ENCODE measurements around the gene ELOF1.

The ELOF1 gene

GRCh38 chr19:11541238-11541637, 17.8 kb downstream of the ELOF1 start:
- no peak for DNase-seq (ENCODE audit: extremely low read depth, low read depth)
- no peak for TF ChIP-seq CTCF (IDR thresholded peaks at IDR 0.05; ENCODE audit: low read depth, low read length, missing control alignments)
- H3K4me3 ChIP-seq (replicated peaks; ENCODE audit: low read depth, low read length), result no peak overlapping the region

GRCh38 chr19:11540645-11541044, 18.4 kb downstream of the ELOF1 start:
- H3K4me3 ChIP-seq (replicated peaks; ENCODE audit: low read depth, low read length), result no peak overlapping the region
- TF ChIP-seq CTCF (IDR thresholded peaks at IDR 0.05; ENCODE audit: low read depth, low read length, missing control alignments), result no peak
- no peak for DNase-seq (ENCODE audit: extremely low read depth, low read depth)

GRCh38 chr19:11539495-11540365, 19.3 kb downstream of the ELOF1 start:
- no peak for DNase-seq (ENCODE audit: extremely low read depth, low read depth)
- H3K4me3 ChIP-seq (replicated peaks; ENCODE audit: low read depth, low read length), result no peak overlapping the region
- no peak for TF ChIP-seq CTCF (IDR thresholded peaks at IDR 0.05; ENCODE audit: low read depth, low read length, missing control alignments)

- H3K4me3 ChIP-seq (replicated peaks; ENCODE audit: low read depth, low read length), result no peak within 1 kb of the TSS
- DNase-seq (ENCODE audit: extremely low read depth, low read depth), result no peak
- TF ChIP-seq CTCF (IDR thresholded peaks at IDR 0.05; ENCODE audit: low read depth, low read length, missing control alignments), result no peak
Observed at GRCh38 chr19:11538232-11539036, 20.6 kb downstream of the ELOF1 start, which contains the start of gene CNN1. TSS of gene CNN1 (plus strand) at chr19:11538851. CDS start at chr19:11538928, 77 bp downstream.

GRCh38 chr19:11535792-11536595, 23.0 kb downstream of the ELOF1 start:
- TF ChIP-seq CTCF (IDR thresholded peaks at IDR 0.05; ENCODE audit: low read depth, low read length, missing control alignments), result peak; percentile 96
- DNase-seq (ENCODE audit: extremely low read depth, low read depth), result peak; percentile 38
- H3K4me3 ChIP-seq (replicated peaks; ENCODE audit: low read depth, low read length), result no peak overlapping the region

- no peak overlapping the region for H3K4me3 ChIP-seq (replicated peaks; ENCODE audit: low read depth, low read length)
- DNase-seq (ENCODE audit: extremely low read depth, low read depth), result no peak
Observed at GRCh38 chr19:11534948-11535347, 24.1 kb downstream of the ELOF1 start.

More at GRCh38 chr19:11534948-11535347, 24.1 kb downstream of the ELOF1 start:
- no peak for TF ChIP-seq CTCF (IDR thresholded peaks at IDR 0.05; ENCODE audit: low read depth, low read length, missing control alignments)
